Mesenteric fat pad (tissue), 1 donor: ENCODE data around the gene ZNF205. TPM values are rescaled to one million over a fixed set of nuclear protein-coding genes. Genes with fewer than 3 reads are reported as not detected.

Experiments used
- total RNA-seq: library from RNA; stranded (reverse); fragmentation: NEBNext Ultra II Directional; extraction: Animal tissue kit (Norgen Biotek cat#: 25700); gene quantifications from one replicate; pipeline ENCODE4 v1.2.1, GENCODE V29; 2021
- donor health status: DM: yes; HTN: yes; CAD: no.

The ZNF205 gene
- total RNA-seq, 1 donor from 2014 or later, result 6.1 TPM

Other genes starting within 250 kb of the ZNF205 start
- gene FLYWCH2, start 229.4 kb upstream of the ZNF205 start, total RNA-seq, result 21.5 TPM
- gene FLYWCH1, start 200.7 kb upstream of the ZNF205 start, total RNA-seq, result 32.0 TPM
- gene KREMEN2, start 148.3 kb upstream of the ZNF205 start, total RNA-seq, result not detected
- gene PAQR4, start 143.2 kb upstream of the ZNF205 start, total RNA-seq, result 4.5 TPM
- 0.58 TPM for gene PKMYT1, start 132.1 kb upstream of the ZNF205 start, total RNA-seq
- not detected for gene CLDN9, start 99.7 kb upstream of the ZNF205 start, total RNA-seq
- gene CLDN6, start 94.4 kb upstream of the ZNF205 start, total RNA-seq, result not detected
- gene TNFRSF12A, start 92.2 kb upstream of the ZNF205 start, total RNA-seq, result 84.8 TPM
- 26.5 TPM for gene HCFC1R1, start 88.6 kb upstream of the ZNF205 start, total RNA-seq
- 20.6 TPM for gene THOC6, start 88.6 kb upstream of the ZNF205 start, total RNA-seq
- gene BICDL2, start 75.6 kb upstream of the ZNF205 start, total RNA-seq, result not detected
- gene MMP25, start 66.0 kb upstream of the ZNF205 start, total RNA-seq, result 21.6 TPM
- gene IL32, start 46.9 kb upstream of the ZNF205 start, total RNA-seq, result 36.0 TPM
- gene ZSCAN10, start 13.3 kb upstream of the ZNF205 start, total RNA-seq, result not detected
- 6.0 TPM for gene ZNF213, start 22.4 kb downstream of the ZNF205 start, total RNA-seq
- gene OR1F1, start 75.6 kb downstream of the ZNF205 start, total RNA-seq, result not detected
- gene ZNF200, start 122.6 kb downstream of the ZNF205 start, total RNA-seq, result 8.4 TPM
- 6.0 TPM for gene MEFV, start 144.0 kb downstream of the ZNF205 start, total RNA-seq
- 25.9 TPM for gene ZNF263, start 170.9 kb downstream of the ZNF205 start, total RNA-seq
- gene TIGD7, start 192.8 kb downstream of the ZNF205 start, total RNA-seq, result 5.2 TPM
- gene ZNF75A, start 192.9 kb downstream of the ZNF205 start, total RNA-seq, result 17.9 TPM
- gene OR2C1, start 243.3 kb downstream of the ZNF205 start, total RNA-seq, result not detected